NCI-H510A (cell line): ENCODE measurements around the gene RABL3.
"Not testable (repeated sequence)": the region's sequence is repeated elsewhere in the genome, so short reads cannot be mapped to it uniquely, and the experiment has no call there.

Experiments used
- DNase-seq: peaks from one replicate; lab custom pipeline; 2025; lab: John Stamatoyannopoulos, UW

The RABL3 gene, protein sequence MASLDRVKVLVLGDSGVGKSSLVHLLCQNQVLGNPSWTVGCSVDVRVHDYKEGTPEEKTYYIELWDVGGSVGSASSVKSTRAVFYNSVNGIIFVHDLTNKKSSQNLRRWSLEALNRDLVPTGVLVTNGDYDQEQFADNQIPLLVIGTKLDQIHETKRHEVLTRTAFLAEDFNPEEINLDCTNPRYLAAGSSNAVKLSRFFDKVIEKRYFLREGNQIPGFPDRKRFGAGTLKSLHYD

DNA sequence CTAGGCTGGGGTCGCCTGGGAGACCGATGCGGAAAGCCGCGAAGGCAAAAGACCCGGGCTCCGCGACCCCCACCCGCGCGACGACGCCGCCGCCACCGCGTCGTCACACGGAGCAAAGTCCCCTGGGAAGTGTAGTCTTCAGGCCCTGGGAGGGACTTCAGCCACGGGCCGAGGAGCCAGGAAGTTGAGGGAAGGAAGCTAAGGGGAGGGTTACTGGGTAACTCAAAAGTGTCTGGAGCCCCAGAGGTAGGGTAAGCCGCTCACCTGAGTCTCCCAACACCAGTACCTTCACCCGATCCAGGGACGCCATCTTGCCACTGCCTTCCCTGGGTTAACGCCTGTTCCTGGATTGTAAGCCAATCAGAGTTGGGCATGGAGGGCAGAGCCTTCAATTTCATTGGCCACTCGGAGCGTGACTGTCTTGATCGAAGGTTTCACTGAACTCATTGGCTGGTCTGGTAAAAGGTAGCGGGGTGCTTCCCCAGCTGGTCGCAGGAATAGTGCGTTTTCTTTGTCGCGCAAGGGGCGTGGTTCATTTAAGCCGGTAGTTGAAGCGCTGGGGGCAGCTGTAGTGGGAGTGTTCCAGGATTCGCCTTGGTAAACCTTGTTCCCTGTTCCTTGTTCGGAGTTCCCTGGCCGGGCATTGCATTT lies at the start of gene RABL3, which contains the start of gene GTF2E1:
Gene RABL3 (minus strand): TSS at position 319 of the 651 bp plus-strand sequence. CDS start 9 bp downstream, at position 310.
Gene GTF2E1 (plus strand): TSS at position 547 of the 651 bp plus-strand sequence. CDS start 7,809 bp downstream, outside the sequence.
- peak; percentile 89 for DNase-seq

DNA sequence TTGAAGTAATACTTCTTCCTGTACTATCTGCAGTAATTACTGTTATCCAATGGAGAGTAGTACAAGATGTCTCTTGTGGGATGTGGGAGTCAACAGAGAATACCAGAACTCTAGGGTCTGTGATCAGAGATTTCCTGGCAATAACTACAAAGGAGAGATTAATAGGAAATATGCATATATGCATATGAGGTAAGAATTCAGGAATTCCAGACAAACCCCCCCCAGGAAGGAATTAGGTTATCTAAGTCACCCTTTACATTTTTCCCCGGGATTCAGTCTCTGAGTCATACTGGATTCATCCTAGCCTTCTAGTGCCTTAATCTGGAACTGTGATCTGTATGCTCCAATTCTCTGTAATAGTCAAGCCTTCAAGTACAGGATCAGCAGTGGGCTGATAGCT lies 49.6 kb upstream of the RABL3 start:
- DNase-seq: no peak

DNA sequence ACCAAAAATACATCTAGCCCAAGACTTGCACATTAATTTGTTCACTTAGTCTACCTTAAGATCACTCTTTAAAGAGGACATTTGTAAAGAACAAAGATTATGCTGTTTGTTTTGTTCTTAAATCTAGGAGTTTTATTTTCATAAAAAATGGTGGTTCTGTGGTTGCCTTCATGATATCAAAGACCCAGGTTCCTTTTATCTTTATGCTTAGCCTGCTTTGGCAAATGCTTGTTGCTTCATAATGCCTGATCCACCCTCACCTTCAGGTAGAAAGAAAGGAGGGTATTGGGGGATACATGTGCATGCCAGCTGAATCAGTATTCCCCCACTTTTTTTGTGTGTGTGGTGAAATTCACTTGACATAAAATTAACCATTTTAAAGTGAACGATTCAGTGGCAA lies 48.7 kb upstream of the RABL3 start:
- DNase-seq: no peak

DNA sequence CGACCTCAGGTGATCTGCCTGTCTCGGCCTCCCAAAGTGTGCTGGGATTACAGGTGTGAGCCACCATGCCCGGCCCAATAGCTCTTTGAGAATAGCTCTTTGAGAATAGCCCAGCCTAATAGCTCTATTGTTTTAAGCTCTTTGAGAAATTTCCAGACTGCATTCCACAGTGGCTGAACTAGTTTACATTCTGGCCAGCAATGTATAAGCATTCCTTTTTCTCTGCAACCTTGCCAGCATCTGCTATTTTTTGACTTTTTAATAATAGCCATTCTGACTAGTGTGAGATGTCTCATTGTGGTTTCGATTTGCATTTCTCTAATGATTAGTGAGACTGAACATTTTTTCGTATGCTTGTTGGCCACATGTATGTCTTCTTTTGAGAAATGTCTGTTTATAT lies 43.5 kb upstream of the RABL3 start:
- not testable (repeated sequence) for DNase-seq

DNA sequence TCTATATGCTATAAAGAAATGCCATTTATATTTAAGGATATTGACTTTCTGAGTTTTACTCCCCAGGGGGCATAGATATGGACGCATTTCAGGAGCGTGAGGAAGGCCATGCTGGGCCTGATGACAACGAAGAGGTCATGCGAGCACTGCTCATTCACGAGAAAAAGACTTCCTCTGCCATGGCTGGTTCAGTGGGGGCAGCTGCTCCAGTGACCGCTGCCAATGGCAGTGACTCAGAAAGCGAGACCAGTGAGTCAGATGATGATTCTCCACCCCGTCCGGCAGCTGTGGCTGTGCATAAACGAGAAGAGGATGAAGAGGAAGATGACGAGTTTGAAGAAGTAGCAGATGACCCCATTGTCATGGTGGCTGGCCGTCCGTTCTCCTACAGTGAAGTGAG lies 38.7 kb upstream of the RABL3 start:
- no peak for DNase-seq

DNA sequence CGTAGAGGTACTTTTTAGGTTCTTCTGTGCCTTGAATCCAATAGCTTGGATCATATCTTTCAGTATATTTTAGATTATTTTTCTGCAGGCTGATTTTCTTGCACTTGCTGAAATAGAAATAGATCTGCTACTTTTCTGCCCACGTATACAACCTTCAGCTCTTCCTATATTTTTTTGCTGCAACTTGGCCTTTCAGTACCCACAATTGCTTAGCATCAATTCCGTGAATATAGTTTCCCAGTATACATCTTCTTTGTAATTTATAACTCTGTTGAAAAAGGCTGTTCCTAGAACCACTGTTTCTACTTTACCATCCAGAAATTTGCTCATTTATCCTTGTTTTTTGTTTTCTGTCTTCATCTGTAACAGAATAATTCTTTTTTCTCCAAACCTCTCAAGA lies 36.5 kb upstream of the RABL3 start:
- DNase-seq: no peak

DNA sequence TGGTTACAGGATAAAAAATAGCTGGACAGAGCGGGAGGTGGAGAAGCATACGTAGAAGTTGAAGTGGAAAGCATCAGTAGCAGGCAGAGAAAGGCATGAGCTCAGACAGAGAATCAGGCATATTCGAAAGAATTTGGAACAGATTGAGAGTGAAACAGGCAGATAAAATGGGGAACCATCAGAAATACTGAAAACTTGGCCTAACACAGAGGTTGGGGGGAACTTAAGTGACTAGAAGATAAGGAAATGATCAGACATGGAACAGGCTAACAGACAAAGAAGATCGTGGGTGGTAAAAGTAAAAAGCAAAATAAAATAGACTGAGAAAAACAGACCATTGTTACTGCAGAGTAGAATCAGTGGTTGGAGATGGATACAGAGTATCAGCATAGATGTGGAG lies 33.1 kb upstream of the RABL3 start:
- no peak for DNase-seq

DNA sequence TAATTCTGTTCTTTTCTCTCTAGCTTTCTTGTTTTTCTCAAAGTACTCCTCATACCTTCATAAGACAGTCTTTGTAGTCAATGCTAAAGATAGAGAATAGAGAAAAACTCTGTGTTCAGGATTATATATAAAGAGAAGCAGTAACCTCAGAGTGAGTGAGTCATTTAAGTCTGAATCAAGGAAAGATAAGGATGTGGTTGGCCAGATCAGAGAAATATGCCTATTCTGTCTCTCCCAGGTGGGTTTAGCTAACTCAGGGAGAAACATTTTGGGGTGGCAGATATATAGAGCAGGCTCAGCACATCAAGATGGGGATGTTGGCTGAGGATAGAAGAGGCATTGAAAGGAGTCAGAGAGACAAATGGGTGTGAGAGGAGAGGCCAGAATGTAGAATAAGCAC lies 31.6 kb upstream of the RABL3 start:
- DNase-seq: no peak

DNA sequence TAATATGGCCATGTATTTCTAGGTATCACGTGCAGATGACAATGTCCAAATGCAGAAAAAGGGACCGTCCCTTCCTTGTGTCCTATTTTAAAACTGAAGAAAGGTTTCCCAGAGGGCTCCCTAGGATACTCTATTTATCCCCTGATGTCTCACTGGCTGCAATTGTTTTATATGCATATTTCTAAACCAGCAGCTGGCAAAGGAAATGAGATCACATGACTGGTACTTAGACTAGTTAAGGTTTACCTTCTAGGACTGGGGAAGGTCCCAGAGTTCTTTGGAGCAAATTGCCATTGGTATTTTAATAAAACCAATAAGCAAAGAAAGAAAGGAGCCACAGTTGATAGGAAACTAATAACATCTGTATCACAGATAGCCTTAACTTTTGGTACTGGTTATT lies 29.8 kb upstream of the RABL3 start:
- no peak for DNase-seq

DNA sequence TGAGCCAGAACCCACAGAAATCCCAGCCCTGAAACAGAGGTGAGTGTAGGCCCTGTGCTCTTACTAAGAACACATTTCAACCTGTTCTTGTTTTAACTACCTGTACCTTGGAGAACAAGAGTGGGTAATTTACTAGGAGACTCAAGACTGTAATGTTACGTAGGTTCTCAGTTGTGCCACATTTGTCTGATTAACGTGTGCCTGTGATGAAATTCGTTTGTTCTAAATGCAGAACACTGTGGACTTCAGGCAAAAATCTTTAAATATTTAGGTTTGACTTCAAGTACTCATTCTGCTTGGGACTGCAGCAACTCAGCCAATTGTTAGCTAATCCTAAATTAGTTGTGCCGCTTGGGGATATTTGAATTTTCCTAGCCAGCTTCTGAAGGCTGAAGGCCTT lies 28.6 kb upstream of the RABL3 start:
- no peak for DNase-seq

DNA sequence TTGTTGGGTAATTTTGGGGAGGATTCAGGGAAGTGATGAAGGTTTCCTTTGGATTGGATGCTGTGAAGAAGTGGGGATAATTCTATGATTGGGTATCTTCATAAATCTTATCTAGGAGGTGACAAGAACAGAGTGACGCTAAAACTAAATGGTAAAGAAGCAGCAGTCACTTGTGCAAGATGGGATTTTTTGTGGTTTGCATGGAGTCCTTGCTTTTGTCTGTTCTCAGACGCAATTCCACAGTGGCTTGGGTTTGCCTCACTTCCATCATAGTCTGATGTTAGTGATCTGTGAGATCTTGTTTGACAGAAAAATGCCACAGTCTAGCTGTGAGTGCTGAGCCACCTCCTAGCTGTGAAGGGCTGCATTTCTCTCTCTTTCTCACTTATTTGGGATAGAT lies 27.1 kb upstream of the RABL3 start:
- no peak for DNase-seq

DNA sequence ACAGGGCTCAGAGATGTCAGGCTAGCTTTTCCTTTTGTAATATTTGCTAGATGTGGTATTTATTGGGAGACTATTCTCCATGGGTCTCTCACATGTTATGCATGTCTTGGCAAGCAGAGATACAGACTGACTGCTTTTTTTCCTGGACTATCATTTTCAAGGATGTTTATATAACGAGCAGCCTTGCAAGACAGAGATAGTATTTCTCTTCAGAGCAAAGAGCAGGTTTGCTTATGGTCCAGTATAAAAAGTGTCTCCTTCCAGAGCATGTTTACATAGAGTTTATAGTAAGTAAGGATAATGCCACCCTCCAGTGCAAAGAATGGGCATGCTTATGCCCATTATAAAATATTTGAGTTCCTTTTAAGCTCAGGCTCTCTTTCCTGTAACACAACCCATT lies 24.8 kb upstream of the RABL3 start:
- DNase-seq: no peak

DNA sequence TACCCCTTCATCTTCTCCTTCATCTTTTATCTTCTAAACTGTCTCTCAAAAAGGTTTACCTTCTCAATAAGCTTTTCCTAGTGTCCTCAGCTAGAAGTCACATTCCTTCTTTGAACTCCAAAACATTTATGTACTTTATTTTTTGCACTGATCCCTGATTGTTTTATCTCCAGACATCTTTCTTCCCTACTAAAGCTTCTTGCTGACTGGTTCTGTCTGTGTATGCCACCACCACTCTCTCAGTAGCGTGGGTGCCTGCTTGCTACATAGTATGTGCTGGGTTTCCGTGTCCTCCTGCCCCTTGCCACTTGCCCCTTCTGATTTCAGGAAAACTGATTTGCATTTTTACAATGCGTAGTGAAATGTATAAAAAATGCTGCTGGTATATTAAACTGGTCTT lies 24.3 kb upstream of the RABL3 start:
- DNase-seq: no peak

DNA sequence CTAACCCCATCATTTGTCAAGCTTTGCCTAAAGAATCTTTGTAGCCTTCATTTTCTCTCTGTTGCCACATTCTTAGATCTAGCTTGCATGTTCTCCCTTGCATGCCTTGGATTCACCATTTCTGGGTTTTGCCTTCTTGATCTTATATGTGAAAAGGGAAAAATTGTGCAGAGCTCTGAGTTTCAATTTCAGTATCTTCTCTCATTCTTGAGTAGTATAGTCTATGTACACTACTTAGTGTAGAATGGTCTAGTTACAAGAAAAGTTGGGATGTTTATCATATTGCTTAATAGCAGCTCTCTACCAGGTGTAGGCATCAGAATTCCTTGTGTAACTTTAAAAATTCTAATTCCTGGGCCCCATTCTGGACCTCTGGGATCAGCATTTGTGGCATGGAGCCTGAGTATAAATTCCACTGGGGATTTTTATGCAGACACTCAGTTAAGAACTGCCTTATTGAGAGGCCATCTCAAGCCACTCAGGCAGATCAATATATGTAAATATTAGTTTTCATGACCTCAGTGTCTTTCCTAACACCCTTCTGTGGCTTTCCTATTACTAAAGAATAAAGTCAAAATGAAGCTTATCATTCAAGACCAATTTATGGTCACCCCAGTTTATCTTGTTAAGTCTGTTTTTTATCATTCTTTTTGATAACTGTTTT lies 23.6 kb upstream of the RABL3 start:
- DNase-seq: no peak

DNA sequence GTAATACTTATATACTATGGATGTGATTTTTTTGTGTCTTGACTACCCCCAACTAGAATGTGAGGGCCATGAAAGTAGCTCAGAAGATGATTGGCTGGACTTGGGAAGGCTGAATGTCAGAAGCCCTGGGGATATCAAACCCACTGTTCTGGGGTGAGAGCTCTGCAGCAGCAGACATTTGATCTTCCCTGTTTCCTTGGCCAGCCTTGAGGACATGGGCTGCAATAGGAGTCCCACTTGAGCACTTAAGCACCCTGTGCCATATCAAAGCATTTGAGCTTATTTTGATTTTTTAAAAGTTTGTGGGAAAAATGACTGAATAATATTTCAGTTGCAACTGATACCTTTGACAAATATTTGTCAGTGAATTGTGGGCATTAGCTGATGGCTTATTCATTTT lies 21.9 kb upstream of the RABL3 start:
- DNase-seq: no peak

DNA sequence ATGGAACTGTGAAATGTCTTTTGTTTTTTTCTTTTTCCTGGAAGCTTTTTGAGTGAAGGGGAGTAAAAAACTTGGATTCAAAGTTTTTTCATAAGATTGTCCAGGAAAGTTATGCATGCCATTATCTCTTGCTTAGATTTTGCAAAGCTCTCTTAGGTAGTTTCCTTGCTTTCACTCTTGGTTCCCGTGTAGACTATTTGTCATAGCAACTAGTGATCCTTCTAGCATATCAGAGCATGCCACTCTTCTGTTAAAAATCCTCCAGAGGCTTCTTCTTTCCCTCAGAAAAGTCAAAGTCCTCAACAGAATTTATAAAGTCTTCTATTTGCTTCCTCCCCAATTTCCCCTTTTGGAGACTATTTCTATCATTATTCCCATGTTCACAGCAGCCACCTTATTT lies 21.3 kb upstream of the RABL3 start:
- no peak for DNase-seq

DNA sequence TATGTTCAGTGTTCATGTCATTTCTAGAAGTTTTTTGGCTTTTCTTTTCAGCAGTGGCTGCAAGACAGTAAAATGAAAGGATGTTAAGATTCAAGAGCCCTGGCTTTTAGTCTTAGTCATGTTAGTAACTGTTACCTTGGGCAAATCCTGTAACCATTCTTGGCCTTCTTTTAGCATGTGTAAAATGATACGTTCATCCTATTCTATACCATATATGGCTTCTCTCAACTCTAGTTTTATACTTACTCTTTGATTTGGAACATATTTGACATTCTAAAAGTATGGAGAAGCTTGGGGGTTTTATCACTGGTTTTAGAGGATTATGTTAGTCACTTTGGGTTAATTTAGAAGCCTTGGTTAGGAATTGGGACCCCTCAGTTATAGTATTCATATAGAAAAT lies 20.3 kb upstream of the RABL3 start:
- no peak for DNase-seq

DNA sequence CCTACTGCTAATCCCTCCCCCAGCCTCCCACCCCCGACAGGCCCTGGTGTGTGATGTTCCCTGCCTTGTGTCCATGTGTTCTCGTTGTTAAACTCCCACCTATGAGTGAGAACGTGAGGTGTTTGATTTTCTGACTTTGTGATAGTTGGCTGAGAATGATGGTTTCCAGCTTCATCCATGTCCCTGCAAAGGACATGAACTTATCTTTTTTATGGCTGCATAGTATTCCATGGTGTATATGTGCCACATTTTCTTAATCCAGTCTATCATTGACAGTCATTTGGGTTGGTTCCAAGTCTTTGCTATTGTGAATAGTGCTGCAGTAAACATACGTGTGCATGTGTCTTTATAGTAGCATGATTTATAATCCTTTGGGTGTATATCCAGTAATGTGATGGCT lies 16.2 kb upstream of the RABL3 start:
- DNase-seq: not testable (repeated sequence)

DNA sequence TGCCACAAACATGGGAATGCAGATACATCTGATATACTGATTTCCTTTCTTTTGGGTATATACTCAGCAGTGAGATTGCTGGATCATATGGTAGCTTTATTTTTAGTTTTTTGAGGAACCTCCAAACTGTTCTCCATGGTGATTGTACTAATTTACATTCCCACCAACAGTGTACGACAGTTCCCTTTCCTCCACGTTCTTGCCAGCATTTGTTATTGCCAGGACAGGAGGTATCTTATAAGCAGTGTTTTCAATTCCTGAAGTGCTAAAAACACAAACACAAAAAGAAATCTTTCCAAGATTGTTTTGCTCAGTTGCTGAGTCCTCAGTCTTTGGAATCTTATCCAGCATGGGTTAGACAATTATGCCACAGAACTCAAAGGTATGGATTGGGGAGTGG lies 13.7 kb upstream of the RABL3 start:
- DNase-seq: no peak

DNA sequence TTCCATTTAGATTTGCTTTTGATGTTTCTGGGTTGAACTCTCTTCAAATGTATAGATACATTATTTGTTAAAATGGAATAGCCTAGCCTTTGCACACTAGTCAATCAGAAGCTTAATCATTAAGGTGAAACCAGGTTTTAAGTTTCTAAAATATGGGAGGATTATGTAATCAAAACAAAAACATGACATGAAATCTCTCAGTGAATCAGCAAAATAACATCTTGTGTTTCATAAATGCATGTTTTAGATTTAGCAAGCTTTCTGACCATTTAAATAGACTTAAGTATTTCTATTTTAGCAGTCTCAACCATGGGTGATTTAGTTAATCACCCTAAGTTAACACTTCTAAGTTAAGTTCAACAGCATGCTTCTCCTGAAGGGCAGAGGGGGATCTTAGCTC lies 11.5 kb upstream of the RABL3 start:
- no peak for DNase-seq

DNA sequence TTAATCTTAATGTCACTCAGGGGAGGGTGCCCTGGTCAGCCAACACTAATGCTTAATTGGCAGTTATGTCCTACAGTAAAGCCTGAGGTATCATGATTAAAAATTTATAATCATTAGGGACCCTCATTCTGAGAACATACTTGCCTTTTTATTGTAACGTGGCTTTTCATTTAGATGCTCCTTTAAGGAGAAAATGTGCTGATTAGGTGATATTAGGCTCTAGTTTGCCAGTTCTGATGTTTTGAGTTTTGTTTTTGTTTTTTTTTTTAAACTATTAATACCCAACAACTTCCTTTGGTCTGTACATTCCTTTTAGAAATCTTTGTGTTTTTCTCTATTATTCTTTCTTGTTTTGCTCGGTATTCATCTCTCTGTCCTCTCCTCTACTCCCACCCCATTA lies 10.5 kb upstream of the RABL3 start:
- no peak for DNase-seq

DNA sequence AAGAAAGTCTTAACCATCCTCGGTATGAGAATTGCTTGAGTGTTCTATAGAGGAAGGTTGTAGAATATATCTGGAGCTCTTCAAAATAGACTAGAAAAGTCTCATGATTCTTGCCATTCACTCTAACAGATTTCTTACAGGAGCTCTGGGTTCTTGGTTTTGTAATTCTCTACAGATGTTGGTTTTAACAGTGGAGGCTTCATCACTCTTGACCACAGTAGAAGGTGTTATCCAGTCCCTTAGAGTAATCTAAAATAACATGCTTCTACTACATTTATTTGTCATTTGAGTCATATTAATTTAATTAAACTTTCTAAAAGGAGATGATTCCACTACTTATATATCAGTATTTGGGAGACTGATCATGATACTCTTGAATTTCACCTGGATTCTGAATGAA lies 9.9 kb upstream of the RABL3 start:
- no peak for DNase-seq

DNA sequence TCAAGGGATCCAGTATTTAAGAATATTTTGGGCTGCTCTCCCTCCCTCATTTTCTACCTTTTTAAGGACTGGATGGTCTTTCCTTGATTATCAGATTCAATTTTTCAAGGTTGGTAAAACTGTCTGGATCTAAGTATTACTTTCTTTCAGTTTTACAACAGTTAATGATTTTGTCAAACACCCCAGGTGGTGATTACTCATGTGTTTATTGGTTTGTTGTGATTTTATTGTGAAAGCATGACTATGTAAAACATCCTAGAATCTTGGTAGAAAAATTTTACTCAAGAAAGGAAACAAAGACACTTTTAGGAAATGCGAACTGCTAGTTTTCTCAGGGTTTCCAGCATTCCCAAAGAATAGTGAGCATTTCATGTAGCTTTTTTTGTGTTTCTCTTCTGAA lies 7.5 kb upstream of the RABL3 start:
- DNase-seq: no peak

DNA sequence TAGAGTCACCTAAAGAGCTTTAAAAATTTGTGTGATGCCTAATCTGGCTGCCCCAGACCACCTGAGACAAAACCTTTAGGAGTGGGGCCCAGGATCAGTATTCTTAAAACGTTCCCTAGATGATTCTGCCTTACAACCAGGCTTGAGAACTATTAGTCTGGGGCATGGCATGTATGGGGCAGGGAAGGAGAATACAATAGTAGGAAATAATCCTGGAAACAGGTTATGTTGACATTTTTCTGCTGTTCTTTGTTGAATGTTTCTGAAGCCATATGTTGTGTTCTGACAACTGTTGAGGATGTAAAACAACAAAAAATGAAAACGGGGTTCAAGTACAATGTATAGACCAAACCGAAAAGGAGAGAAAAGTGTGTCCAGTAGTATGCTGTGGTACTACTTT lies 3.1 kb upstream of the RABL3 start:
- no peak for DNase-seq
